MV-4-11 (cell line): ENCODE measurements around the gene PHB1.

Experiments used
- DNase-seq: peaks from one replicate; lab custom pipeline; 2025; lab: John Stamatoyannopoulos, UW

Gene PHB1

GRCh38 chr17:49414622-49415350 lies at the start of gene PHB1:
PHB1 (minus strand) TSS chr17:49414882; CDS start chr17:49413264, 1,618 bp downstream.
- peak; percentile 98 for DNase-seq

- no peak for DNase-seq
These were observed 49.4 kb upstream of the PHB1 start for GRCh38 chr17:49464049-49464448.

- DNase-seq, result no peak
These were observed 46.9 kb upstream of the PHB1 start for GRCh38 chr17:49461580-49461979.

GRCh38 chr17:49460401-49460800 lies 45.7 kb upstream of the PHB1 start:
- DNase-seq, result no peak

GRCh38 chr17:49459401-49459984 lies 44.8 kb upstream of the PHB1 start:
- no peak for DNase-seq

- DNase-seq, result no peak
These were observed 43.2 kb upstream of the PHB1 start for GRCh38 chr17:49457564-49458535.

- DNase-seq, result peak; percentile 62
These were observed 41.7 kb upstream of the PHB1 start for GRCh38 chr17:49456183-49456965.

GRCh38 chr17:49455272-49455861 lies 40.7 kb upstream of the PHB1 start:
- no peak for DNase-seq

GRCh38 chr17:49454050-49454449 lies 39.4 kb upstream of the PHB1 start:
- DNase-seq, result no peak

- no peak for DNase-seq
These were observed 38.0 kb upstream of the PHB1 start for GRCh38 chr17:49452661-49453060.

GRCh38 chr17:49452201-49452600 lies 37.5 kb upstream of the PHB1 start:
- DNase-seq, result no peak

- DNase-seq, result peak; percentile 65
These were observed 36.1 kb upstream of the PHB1 start for GRCh38 chr17:49450735-49451134.

GRCh38 chr17:49450181-49450580 lies 35.5 kb upstream of the PHB1 start:
- no peak for DNase-seq

- DNase-seq, result no peak
These were observed 33.1 kb upstream of the PHB1 start for GRCh38 chr17:49447628-49448302.

GRCh38 chr17:49445591-49445990 lies 30.9 kb upstream of the PHB1 start:
- DNase-seq, result no peak

GRCh38 chr17:49444384-49444783 lies 29.7 kb upstream of the PHB1 start:
- DNase-seq, result no peak

- no peak for DNase-seq
These were observed 29.2 kb upstream of the PHB1 start for GRCh38 chr17:49443862-49444261.

GRCh38 chr17:49442041-49442440 lies 27.4 kb upstream of the PHB1 start:
- DNase-seq, result no peak

- no peak for DNase-seq
These were observed 26.9 kb upstream of the PHB1 start for GRCh38 chr17:49441578-49441977.

- DNase-seq, result no peak
These were observed 25.9 kb upstream of the PHB1 start for GRCh38 chr17:49440581-49440980.
